K562 (cell line): ENCODE data around the gene SIK3. TPM values are rescaled to one million over a fixed set of nuclear protein-coding genes. Genes with fewer than 3 reads are reported as not detected.

ENCODE experiments used
- ELF2 ChIP-seq: fragments of 250-450 bp; sonication (Bioruptor Pico); IDR thresholded peaks from 2 replicates; pipeline ENCODE4 v1.5.0; 2021; ENCODE audit warnings: mild to moderate bottlenecking
- HDAC3 ChIP-seq: fragments of 450-650 bp; IDR thresholded peaks from 2 replicates; pipeline ENCODE4 v1.6.1; 2018; ENCODE audit warnings: borderline replicate concordance, mild to moderate bottlenecking, moderate library complexity; ENCODE audit not compliant: partially characterized antibody
- POLR2H ChIP-seq: IDR thresholded peaks from 2 replicates; pipeline ENCODE4 v1.6.1; 2016; ENCODE audit warnings: missing genetic modification characterization, low read depth, mild to moderate bottlenecking, control low read depth, missing compliant biosample characterization, moderate library complexity
- TRIM24 ChIP-seq, 2 experiments: fragments of 450-650 bp; IDR thresholded peaks; 2 replicates each; pipeline ENCODE4 v1.6.1; 2016
- ZBTB8A ChIP-seq: fragments of 450-650 bp; IDR thresholded peaks from 2 replicates; pipeline ENCODE4 v1.6.1; 2018; ENCODE audit warnings: mild to moderate bottlenecking, moderate library complexity; ENCODE audit not compliant: partially characterized antibody
- ZNF436 ChIP-seq: fragments of 250-450, 450-650 bp; sonication (Bioruptor Pico); formaldehyde crosslinking; IDR thresholded peaks from 2 replicates; pipeline ENCODE4 v1.7.0; 2020; ENCODE audit warnings: mild to moderate bottlenecking
- polyA plus RNA-seq, 8 experiments: library from polyadenylated mRNA; depleted of rRNA in 4 of 8; stranded (reverse) in 5 of 8; unstranded in 3 of 8; fragments of >200 nt; fragmentation: Nextera tagmentation in 2 of 8; fragmentation: Illumina TruSeq in 1 of 8; extraction: Ambion mirVana in 2 of 8; extraction: Trizol in 1 of 8; gene quantifications; 2 replicates each; pipeline versions ENCODE4 v1.2.1 to v1.2.3, GENCODE V29; 2011 to 2014; ENCODE audit warnings: inconsistent platforms in 1 of 8, missing spikeins in 1 of 8
- total RNA-seq, 7 experiments: library from RNA; depleted of rRNA in 6 of 7; stranded (reverse); fragments of >200 nt in 6 of 7; fragmentation: Illumina TruSeq in 2 of 7; extraction: Trizol in 2 of 7; gene quantifications; 2 replicates each; pipeline versions ENCODE4 v1.2.1 to v1.2.3, GENCODE V29; 2011 to 2021; ENCODE audit warnings: low replicate concordance in 1 of 7
- TF ChIP-seq, protein P1 (sequence below): fragments of 450-650 bp; IDR thresholded peaks from 2 replicates; pipeline ENCODE4 v1.6.1; 2014; ENCODE audit warnings: low read depth, mild to moderate bottlenecking, moderate library complexity, borderline replicate concordance
- TF ChIP-seq, protein P2 (sequence below): IDR thresholded peaks from 2 replicates; pipeline ENCODE4 v1.6.1; 2016; ENCODE audit warnings: missing genetic modification characterization, missing compliant biosample characterization

The SIK3 gene
- total and polyA plus RNA-seq, 9 of the 15 experiments (the other 6 are each of a cell fraction or from before 2014, with no cell fraction given), result 1.6 to 21.6 (median 8.0) TPM

DNA sequence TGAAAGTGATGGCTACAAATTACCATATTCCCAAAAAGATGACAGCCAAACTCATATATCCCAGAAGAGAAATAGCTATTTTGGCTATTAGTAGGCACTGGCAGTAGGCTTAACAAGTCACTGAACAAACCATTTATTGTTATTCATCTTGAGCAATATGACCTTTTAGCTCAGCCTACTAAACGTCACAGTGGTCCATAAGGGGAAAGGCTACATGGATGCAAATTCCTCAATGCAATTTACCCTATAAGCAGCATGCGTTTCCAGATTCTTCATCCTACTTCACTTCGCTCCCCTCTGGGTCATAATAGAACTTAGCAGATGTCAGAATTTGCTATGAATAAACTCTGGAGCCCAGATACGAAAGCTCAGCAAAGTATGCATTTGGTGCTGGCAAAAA is 114.0 kb downstream of the SIK3 start (continued):
- TF ChIP-seq ZNF436 (CRISPR knock-in tag), result no peak
- TF ChIP-seq, protein P1, sequence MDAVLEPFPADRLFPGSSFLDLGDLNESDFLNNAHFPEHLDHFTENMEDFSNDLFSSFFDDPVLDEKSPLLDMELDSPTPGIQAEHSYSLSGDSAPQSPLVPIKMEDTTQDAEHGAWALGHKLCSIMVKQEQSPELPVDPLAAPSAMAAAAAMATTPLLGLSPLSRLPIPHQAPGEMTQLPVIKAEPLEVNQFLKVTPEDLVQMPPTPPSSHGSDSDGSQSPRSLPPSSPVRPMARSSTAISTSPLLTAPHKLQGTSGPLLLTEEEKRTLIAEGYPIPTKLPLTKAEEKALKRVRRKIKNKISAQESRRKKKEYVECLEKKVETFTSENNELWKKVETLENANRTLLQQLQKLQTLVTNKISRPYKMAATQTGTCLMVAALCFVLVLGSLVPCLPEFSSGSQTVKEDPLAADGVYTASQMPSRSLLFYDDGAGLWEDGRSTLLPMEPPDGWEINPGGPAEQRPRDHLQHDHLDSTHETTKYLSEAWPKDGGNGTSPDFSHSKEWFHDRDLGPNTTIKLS, result no peak
- TF ChIP-seq, protein P2, sequence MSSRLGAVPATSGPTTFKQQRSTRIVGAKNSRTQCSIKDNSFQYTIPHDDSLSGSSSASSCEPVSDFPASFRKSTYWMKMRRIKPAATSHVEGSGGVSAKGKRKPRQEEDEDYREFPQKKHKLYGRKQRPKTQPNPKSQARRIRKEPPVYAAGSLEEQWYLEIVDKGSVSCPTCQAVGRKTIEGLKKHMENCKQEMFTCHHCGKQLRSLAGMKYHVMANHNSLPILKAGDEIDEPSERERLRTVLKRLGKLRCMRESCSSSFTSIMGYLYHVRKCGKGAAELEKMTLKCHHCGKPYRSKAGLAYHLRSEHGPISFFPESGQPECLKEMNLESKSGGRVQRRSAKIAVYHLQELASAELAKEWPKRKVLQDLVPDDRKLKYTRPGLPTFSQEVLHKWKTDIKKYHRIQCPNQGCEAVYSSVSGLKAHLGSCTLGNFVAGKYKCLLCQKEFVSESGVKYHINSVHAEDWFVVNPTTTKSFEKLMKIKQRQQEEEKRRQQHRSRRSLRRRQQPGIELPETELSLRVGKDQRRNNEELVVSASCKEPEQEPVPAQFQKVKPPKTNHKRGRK (tag), result no peak
- no peak for TF ChIP-seq HDAC3
- TF ChIP-seq TRIM24 (IDR thresholded peaks at IDR 0.05), result no peak
- TF ChIP-seq ZBTB8A, result no peak
- TF ChIP-seq ELF2 (CRISPR knock-in tag), result no peak
- no peak for TF ChIP-seq POLR2H (tag)
